Endothelial cell (in vitro differentiated cells): ENCODE measurements around the gene RCL1. TPM values are rescaled to one million over a fixed set of nuclear protein-coding genes. Genes with fewer than 3 reads are reported as not detected.

ENCODE experiments used
- DNase-seq: peaks from one replicate; pipeline ENCODE4 v3.0.0; 2021; ENCODE audit warnings: low spot score
- H3K27ac Mint-ChIP-seq: one replicate; pipeline ENCODE4 v1.8.0; 2021; ENCODE audit warnings: mixed read lengths, inconsistent platforms; ENCODE audit not compliant: unreplicated experiment
- H3K27me3 Mint-ChIP-seq: one replicate; pipeline ENCODE4 v1.8.0; 2021; ENCODE audit warnings: mild to moderate bottlenecking, moderate library complexity, mixed read lengths, inconsistent platforms; ENCODE audit not compliant: unreplicated experiment
- H3K36me3 Mint-ChIP-seq: one replicate; pipeline ENCODE4 v1.8.0; 2021; ENCODE audit warnings: mild to moderate bottlenecking, low read depth, mixed read lengths, inconsistent platforms; ENCODE audit not compliant: unreplicated experiment
- H3K4me1 Mint-ChIP-seq: one replicate; pipeline ENCODE4 v1.8.0; 2021; ENCODE audit warnings: mild to moderate bottlenecking, mixed read lengths, inconsistent platforms; ENCODE audit not compliant: unreplicated experiment
- H3K4me3 Mint-ChIP-seq: one replicate; pipeline ENCODE4 v1.8.0; 2021; ENCODE audit warnings: mild to moderate bottlenecking, mixed read lengths, inconsistent platforms; ENCODE audit not compliant: unreplicated experiment
- H3K9me3 Mint-ChIP-seq: one replicate; pipeline ENCODE4 v1.8.0; 2021; ENCODE audit warnings: mixed read lengths, inconsistent platforms; ENCODE audit not compliant: unreplicated experiment
- CTCF ChIP-seq: fragments of 200-600 bp; sonication (generic); IDR thresholded peaks from one replicate; pipeline ENCODE4 v1.5.0; 2021; ENCODE audit warnings: antibody characterized with exemption; ENCODE audit not compliant: unreplicated experiment
- total RNA-seq: library from RNA; stranded (reverse); fragmentation: NEBNext Ultra II Directional; extraction: Animal tissue kit (Norgen Biotek cat#: 25700); gene quantifications from one replicate; pipeline ENCODE4 v1.2.1, GENCODE V29; 2021; ENCODE audit not compliant: unreplicated experiment

Gene RCL1
- total RNA-seq, 1 donor from 2014 or later, result 12.2 TPM

GRCh38 chr9:4886698-4887097, 94.0 kb downstream of the RCL1 start:
- H3K4me1 Mint-ChIP-seq, result no peaks in the 10 kb centered on the region
- no peaks in the 10 kb centered on the region for H3K27me3 Mint-ChIP-seq
- H3K36me3 Mint-ChIP-seq, result no peaks in the 10 kb centered on the region
- no peak overlapping the region for H3K4me3 Mint-ChIP-seq
- no peaks in the 10 kb centered on the region for H3K9me3 Mint-ChIP-seq
- TF ChIP-seq CTCF, result no peak
- no peak overlapping the region for H3K27ac Mint-ChIP-seq
- no peak for DNase-seq

- Mint-ChIP-seq H3K36me3 (no peaks in the 10 kb centered on the region), H3K27ac (no peak overlapping the region), H3K9me3 (no peaks in the 10 kb centered on the region), H3K4me1 (no peaks in the 10 kb centered on the region), H3K27me3 (no peaks in the 10 kb centered on the region), H3K4me3 (no peak overlapping the region)
- no peak for TF ChIP-seq CTCF
- no peak for DNase-seq
These were observed 94.8 kb downstream of the RCL1 start for GRCh38 chr9:4887556-4887955.

- no peaks in the 10 kb centered on the region for H3K9me3 Mint-ChIP-seq
- no peak overlapping the region for H3K4me3 Mint-ChIP-seq
- H3K27me3 Mint-ChIP-seq, result no peaks in the 10 kb centered on the region
- no peak for DNase-seq
- no peak for TF ChIP-seq CTCF
- H3K27ac Mint-ChIP-seq, result no peak overlapping the region
- no peaks in the 10 kb centered on the region for H3K36me3 Mint-ChIP-seq
- H3K4me1 Mint-ChIP-seq, result no peaks in the 10 kb centered on the region
These were observed 97.5 kb downstream of the RCL1 start for GRCh38 chr9:4890242-4890641.

GRCh38 chr9:4890929-4891328, 98.2 kb downstream of the RCL1 start:
- Mint-ChIP-seq H3K27me3 (no peaks in the 10 kb centered on the region), H3K9me3 (no peaks in the 10 kb centered on the region), H3K4me1 (no peaks in the 10 kb centered on the region), H3K36me3 (no peaks in the 10 kb centered on the region), H3K27ac (no peak overlapping the region), H3K4me3 (no peak overlapping the region)
- TF ChIP-seq CTCF, result no peak
- no peak for DNase-seq

GRCh38 chr9:4891674-4892073, 98.9 kb downstream of the RCL1 start:
- DNase-seq, result no peak
- Mint-ChIP-seq H3K27me3 (no peaks in the 10 kb centered on the region), H3K27ac (no peak overlapping the region), H3K36me3 (no peaks in the 10 kb centered on the region), H3K9me3 (no peaks in the 10 kb centered on the region), H3K4me1 (no peaks in the 10 kb centered on the region), H3K4me3 (no peak overlapping the region)
- no peak for TF ChIP-seq CTCF
